GM20000 (cell line): Measurements from ENCODE around the gene CITED2.

ENCODE experiments used
- DNase-seq: peaks from one replicate; pipeline ENCODE4 v3.0.0; 2012; ENCODE audit warnings: low spot score
- CTCF ChIP-seq: IDR thresholded peaks from 2 replicates; pipeline ENCODE4 v1.5.1; 2012; ENCODE audit warnings: mild to moderate bottlenecking, control low read depth; ENCODE audit errors: extremely low read depth, missing control alignments

The CITED2 gene

GRCh38 chr6:139335447-139336210, 38.8 kb downstream of the CITED2 start:
- no peak for TF ChIP-seq CTCF
- no peak for DNase-seq

- TF ChIP-seq CTCF: no peak
- no peak for DNase-seq
These were observed 39.5 kb downstream of the CITED2 start for GRCh38 chr6:139334806-139335446.

GRCh38 chr6:139330826-139331500, 43.5 kb downstream of the CITED2 start:
- no peak for DNase-seq
- no peak for TF ChIP-seq CTCF

- DNase-seq: no peak
- TF ChIP-seq CTCF: no peak
These were observed 44.1 kb downstream of the CITED2 start for GRCh38 chr6:139330306-139330705.

- DNase-seq: no peak
- TF ChIP-seq CTCF: no peak
These were observed 45.2 kb downstream of the CITED2 start for GRCh38 chr6:139329224-139329623.

- no peak for DNase-seq
These were observed 47.4 kb downstream of the CITED2 start for GRCh38 chr6:139327038-139327437.

More at GRCh38 chr6:139327038-139327437, 47.4 kb downstream of the CITED2 start:
- no peak for TF ChIP-seq CTCF
